HG02852 (cell line): ENCODE data around the gene RNF220.
"Not testable (repeated sequence)": the region's sequence is repeated elsewhere in the genome, so short reads cannot be mapped to it uniquely, and the experiment has no call there.

Source experiments
- ATAC-seq: cut with Tn5 transposase; IDR thresholded peaks from one replicate; pipeline ENCODE4 v1.9.1; 2021; ENCODE audit warnings: mild to moderate bottlenecking, moderate library complexity; ENCODE audit not compliant: unreplicated experiment

The RNF220 gene

DNA sequence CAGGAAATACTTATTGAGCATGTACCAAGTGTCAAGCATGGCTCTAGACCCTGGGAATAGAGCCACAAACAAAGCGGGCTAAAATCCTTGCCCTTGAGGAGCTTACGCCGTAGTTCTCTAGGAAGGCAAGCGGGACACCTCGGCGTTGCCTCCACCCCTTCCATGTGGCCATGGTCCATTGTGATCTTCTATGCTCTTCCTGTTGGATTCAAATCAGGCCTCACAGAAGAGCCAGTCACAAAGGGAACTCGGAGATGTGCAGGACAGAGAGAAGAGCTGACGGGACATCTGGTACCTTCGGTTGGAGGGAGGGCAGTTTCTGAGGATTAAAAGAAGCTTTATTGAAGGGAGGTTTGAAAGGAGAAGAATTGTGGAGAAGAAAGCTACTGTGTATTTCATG is 139.9 kb downstream of the RNF220 start:
- ATAC-seq, result no peak

DNA sequence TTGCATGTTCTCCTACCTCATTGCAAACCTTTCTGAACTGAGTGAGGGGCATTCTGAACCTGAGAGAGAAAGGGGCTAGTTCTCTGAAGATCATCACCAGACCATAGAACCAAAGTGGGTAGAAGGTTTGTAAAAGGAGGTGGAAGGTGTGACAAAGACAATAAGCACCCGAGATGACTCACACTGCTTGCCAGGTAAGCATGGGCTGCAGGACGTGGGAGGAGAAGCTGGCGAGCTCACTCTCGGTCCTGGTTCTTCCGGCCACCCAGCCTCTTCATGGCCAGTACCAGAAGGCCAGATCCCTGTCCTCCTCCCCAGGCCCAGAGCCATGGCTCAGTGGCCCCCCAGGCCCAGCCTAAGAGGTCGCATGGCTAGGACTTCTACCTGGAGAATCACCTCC is 140.9 kb downstream of the RNF220 start:
- ATAC-seq, result no peak

DNA sequence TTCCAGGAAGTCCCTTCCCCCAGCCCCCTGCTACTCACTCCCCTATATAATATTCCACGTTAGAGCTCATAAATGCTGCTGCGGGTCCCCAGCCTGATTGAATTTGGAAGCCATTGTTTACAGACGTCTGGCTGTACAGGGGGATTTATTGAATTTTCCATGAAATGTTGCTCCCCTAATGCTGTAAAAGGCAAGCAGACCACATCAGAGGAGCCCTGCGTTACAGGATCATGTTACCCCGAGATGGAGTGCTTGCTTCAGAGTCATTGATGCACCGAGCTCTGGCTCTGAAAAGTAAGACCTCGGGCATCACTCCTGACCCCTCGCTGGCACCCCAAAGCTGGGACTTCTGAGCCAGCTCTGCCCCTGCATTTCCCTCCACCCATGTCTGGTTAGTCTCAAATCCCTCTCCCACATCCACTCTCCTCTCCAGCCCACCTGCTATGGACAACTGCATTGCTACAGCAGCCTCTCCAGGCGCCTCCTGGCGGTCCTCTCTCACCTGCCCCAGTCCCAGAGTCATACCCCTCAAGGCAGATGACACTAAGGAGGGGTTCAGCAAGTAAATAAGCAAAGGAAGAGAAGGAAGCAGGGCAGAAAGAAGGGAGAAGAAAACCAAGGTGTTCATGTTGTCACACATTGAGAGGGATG is 141.5 kb downstream of the RNF220 start:
- no peak for ATAC-seq

DNA sequence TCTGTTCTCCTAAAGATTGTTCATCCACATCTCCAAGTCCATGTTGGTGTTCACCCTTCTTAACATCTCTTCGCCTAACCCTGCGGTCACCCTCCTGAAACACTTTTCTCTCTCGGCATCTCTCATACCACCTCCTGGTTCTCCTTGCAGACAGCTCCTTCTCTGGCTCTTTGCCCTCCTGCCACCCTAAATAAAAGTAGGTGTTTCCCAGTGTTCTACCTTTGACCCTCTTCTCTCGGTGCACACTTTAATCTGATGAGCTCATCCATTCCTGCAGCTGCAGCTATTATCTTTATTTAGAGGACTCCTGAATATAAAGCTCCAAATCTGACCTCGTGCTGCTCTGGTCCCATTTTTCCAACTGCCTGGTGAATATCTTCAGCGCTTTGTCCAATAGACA is 142.3 kb downstream of the RNF220 start:
- no peak for ATAC-seq

DNA sequence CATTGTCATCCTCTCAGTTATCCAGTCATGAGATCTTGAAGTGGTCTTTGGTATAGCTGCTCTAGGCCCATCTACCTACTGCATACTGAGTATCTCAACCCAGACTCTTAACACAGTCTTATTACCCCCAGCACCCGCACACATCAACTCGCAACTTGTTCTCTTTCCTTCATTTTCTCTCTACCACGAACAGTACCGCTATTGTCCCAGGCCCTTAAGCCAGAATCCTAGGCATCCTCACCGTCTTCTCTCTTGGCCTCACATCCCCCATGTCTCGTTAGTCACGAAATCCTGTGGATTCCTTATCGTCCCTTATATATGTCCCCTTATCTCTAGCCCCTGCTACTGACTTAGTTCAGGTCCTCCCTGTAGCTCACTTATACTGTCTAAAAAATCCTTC is 142.8 kb downstream of the RNF220 start:
- no peak for ATAC-seq

DNA sequence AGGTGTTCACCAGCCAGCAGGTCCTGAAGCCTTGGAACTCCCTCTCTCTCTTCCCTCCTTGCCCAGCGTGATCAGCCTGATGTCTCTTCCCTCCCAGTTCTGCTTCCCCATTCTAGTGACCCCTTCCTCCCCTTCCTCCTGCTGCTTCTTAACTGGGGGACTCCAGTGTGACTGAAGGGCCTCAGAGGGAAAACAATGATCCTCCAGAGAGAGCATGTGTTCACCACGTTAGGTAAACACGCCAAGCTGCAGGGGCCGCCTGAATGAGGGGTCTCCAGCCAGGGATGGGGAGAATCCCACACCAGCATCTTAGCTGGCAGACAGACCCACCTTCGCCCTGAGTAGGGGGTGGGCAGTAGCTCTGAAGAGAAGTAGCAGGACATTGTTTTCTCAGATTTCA is 144.5 kb downstream of the RNF220 start:
- ATAC-seq, result no peak

DNA sequence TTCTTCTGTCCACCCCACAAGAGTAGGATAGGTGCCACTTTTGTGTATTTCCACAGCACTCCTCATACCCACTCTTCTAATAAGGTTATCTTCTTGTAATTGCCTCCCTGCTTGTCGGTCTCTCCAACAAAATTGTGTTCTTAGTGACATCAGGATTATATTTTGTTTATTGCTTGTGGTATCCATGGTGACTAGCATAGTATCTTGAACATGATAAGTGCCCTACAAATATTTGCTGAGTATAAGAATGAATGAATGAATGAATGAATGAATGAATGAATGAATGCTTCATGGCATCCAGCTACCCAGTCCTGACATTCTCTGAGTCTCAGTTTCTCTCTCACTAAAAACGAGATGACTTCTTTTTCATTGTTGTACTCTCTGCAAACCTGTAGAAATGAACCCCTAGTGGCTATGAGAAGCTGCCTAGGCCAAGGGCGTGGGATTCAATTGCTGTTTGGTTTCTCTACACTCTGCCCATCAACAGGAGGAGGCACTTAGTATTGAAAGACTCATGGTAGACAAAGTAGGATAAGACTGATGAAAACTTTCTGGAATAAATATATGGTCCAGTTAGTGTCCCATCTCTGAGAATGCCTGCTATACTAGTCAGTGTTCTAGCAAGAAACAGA is 148.2 kb downstream of the RNF220 start:
- no peak for ATAC-seq

DNA sequence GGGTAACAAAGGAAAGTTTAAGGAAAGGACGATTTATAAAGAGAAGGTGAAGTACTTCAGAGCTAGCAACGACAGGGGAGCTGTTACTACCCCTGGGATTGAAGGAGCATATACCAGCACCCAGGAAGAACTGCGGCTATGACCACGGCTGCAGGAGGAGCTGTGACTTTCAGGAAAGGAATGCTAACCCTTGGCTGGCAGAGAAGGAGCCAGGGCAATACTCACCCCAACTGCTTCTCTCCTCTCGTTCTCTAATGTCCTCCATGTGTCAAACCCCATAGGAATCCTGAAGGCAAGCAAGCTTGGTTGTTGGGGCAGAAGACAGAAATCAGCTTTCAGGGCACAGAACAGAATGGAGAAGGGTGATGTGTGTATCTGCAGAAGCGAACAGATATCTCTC is 148.7 kb downstream of the RNF220 start:
- ATAC-seq, result no peak

DNA sequence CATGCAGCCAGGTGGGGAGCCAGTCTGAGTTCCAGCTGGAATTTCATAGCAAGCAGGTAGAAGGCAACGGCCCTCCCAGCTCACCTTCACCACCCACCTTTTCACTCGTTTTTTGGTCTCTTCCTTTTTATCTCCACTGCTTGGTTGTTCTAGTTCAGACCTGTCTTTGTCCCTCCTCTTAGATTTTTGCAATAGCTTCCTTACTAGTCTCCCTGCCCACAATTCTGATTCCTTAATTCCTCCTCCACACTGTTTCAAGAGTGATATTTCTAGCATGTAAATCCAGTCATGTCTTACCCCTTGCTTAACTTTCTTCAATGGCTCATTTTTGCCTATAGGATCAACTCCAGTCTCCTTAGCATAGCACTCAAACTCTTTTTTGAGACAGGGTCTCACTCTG is 149.7 kb downstream of the RNF220 start:
- ATAC-seq, result no peak

DNA sequence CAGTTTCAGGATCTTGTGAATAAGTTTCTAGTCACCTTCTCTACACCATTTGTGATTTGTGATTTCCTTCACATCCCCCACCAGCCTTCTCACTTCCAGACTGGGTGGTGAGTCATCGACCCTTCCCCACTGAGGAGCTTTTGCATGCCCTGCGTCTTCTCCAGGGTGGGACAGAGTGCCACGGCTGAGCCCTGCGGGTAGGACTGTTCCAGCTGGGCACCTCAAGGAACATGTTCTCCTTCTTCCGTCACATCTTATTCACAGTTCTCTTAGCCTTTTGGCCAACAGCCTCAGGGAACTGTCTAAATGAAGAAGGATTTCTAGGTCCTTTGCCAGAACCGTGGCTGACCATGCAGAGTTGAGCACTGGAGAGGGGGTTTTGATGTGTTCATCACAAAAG is 152.7 kb downstream of the RNF220 start:
- no peak for ATAC-seq

DNA sequence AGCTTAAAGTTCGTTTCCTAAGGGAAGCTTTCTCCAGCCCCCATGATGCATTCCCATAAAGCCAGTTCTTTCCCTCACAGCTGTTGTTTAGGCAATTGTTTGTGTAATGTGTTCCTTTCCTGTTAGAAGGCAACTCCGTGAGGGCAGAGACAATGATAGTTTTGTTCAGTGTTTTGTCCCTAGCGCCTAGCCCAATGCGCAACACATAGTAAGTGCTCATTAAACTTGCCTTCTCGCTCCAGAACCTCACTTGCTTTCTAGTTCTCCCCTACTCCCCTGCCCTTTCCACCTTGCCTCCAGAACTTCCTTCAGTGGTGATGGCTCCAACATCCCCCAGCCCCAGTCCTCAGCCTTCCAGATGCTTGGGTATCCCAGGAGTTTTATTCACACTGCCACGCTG is 153.8 kb downstream of the RNF220 start:
- ATAC-seq, result no peak

DNA sequence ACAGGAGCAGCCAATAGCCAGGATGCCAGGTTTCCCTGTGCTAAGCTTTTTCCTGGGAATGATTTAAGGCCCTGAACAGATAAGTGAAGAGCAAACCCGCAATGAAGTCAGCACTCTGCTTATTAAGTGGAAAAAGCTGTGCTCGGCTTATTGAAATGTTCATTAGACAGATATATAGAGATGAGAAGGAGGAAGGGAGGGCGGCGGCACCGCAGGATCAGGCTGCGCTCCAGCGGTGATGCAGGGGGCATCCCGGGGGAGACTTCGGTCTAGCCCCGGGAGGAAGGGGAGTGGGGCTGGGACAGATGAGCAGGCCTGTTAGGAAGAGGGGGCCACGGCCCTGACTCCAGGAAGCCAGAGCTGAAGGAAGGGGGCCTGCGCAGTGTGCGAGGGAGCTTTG is 154.3 kb downstream of the RNF220 start:
- no peak for ATAC-seq

DNA sequence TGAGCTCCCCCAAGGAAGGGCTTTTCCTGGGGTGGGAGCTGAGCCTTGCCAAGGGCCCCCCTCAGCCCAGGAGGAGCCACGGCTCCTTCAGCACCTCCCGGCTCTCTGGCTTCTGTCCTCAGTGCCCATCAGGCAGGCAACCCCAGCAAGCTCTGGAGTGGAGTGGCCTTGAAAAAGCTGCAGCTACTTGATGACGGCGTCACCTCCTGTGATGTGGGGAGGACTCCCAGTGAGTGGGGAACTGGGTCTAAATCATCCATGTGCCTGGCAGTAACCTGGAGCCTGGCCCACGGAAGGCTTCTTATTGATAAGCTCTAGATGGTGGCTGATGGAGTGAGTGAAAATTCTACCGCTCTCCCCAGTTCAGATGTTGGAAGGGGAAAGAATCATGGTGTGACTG is 154.9 kb downstream of the RNF220 start:
- no peak for ATAC-seq

DNA sequence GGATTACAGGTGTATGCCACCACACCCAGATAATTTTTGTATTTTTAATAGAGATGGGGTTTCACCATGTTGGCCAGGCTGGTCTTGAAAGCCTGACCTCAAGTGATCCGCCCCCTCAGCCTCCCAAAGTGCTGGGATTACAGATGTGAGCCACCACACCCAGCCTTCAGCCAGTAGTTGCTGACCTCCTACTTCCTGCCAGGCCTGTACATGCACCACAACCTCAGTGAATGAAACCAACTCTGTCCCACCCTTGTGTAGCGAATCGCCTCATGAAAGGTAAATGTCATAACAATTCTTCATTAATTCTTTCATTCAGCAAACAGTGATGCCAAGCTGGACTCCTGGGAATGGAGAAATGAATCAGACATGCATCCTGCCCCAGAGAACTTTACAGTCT is 155.6 kb downstream of the RNF220 start:
- ATAC-seq, result not testable (repeated sequence)

DNA sequence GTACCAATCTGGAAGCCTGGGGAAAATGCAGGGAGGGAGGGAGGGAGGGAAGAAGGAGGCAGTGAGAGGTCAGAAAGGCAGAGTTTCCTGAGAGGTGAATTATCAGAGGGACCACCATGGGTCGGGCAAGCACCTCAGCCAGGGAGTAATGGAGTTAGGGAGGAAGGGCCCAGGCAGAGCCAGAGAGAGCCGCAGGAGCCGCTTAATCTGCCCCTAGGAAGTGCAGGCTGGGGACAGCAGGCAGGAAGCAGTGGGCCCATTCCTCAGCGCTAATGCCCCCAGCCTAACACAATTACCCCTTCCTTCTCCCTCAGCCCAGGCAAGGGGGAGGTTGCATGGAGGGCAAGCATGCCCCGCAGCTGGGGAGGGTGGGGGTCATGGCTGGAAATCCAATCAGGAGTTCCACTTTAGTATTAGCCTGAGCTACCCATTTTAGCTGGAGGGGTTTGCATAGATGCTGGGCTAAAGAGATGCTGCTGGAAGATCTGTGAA is 160.2 kb downstream of the RNF220 start:
- ATAC-seq, result no peak

DNA sequence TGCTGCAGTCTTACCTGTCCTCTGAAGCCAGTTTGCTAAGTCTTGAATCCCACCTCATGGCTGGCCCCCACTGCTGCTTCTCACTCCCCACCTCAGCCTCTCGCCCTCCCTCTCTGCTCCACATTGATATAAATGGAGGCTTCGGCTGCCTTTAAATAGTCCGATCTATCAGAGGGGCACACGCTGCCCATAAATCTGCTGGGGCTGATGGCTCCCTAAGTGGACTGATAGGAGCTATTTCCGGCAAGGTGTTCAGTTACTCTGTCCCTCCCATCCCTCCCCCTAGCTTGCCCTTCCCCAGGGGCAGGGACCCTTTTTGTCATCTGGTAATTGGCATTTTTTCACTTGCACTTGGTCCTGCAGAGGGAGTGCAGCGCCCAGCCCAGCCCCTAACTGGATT is 160.8 kb downstream of the RNF220 start:
- ATAC-seq, result no peak

DNA sequence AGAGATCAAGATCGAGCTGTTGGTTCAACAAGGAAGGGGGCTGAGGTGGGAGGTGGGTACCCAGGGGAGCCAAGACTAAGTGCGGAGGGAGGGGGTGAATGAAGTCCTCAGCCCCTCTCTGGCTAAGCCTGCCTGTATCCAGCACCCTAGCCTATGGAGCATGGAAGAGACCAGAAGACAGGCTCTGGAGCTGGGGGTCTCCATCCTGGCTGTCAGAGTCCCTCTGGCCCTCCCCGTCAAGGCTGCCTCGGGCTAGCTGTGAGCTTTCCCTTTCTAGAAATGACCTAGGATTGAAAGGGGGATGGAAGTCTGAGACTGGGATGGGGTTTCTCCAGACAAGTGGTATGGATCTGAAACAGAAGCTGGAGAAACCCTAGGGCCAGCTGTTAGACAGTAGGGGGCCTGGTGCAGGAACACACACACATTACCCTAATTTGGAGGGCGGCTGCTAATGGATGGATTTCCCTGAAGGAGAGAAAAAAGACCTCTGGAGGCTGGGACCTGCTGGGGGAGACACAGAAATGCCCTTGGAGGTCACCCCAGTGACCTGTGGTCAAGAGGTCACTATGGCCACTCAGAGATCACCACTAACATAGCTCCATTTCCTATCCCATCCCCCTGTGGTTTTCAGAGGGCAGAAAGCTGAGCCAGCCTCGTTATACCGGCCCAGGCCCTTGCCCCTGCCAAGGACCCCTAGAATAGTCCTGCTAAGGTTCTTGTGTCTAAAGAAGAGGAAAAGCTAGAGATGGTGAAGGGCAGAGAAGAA is 161.4 kb downstream of the RNF220 start:
- no peak for ATAC-seq

DNA sequence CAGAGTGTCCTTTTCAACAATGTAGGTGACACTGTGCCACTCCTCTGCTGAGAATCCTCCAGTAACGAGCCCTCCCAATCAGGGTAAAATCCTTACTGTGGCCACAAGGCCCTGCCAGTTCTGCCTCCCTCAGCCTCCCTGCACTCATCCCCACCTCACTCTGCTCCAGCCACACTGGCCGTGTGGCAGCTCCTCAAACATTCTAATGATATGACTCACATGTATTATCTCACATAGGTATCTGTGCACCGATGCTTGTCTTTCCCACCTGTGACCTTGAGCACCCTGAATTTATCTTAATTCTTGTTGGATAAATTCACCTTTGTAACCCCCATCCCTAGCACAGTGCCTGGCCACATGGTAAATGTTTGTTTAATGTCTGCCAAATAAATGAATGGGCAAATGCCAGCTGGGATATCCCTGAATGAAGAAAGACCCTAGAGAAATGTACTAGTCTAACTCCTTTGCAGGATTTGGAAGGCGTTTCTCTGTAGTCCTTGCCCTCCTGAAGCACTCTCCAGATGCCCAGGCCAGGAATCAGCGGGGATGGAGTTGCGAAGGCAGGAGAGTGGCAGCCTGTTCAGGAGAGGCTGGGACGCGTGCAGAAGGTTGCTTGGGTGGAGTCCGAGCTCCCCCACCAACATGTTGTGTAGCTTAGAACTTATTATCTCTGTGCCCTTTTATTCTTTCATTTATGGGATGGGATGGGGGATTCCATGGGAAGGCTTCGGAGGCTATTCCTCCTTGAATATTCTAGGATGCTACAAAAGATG is 163.3 kb downstream of the RNF220 start:
- no peak for ATAC-seq

DNA sequence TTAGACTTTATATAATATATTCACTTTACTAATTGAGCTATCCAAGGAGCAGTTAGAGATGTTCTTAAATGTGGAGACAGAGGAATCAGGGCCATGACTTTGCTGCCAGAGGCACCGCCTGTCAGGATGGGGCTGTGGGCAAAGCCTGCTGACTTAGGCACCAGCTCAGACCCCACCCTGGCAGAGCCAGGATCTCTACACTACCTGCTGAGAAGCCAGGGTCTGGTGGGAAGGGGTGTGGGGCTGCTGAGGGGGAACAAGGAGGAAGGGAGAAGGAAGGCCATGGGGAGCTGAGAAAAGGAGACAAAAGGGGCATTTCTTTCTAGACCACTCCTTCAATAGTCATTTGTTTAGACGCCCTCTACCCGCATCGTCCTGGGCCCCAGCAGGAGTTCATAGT is 164.4 kb downstream of the RNF220 start:
- no peak for ATAC-seq

DNA sequence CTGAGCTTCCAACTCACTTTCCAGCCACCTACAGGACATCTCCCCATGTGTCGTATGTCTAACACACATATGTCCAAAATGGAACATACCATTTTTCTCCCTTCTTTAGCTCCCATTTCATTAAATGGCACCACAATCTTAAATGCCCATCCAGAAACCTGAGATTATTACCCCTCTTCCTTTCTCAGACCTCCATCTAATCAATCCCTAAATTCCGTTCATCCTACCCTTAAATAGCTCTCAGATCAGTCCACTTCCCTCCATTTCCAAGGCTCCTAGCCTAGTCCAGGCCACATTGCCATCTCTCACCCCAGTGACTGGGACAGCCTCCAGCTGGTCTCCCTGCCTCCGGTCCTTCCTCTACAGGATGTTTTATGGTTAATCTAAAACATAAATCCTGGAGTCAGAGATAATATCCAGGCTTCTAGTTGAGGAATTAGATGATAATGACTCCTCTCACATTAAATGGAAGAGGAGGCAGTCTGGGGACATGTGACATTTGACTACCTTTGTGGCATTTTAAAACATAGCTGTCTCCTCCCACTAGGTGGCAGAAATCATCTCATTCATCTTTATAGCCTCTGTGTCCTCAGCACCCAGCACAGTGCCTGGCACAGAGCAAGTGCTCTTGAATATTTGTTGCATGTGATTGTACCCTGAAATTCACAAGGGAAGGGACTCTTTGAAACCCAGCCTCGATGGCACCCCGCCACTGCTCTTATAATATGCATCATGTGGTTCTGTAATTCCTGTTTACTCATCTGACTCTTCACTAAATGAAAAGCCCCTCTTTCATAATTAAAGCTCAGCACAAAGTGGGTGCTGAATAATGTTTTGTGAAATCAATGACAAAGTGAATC is 166.9 kb downstream of the RNF220 start:
- ATAC-seq, result no peak

DNA sequence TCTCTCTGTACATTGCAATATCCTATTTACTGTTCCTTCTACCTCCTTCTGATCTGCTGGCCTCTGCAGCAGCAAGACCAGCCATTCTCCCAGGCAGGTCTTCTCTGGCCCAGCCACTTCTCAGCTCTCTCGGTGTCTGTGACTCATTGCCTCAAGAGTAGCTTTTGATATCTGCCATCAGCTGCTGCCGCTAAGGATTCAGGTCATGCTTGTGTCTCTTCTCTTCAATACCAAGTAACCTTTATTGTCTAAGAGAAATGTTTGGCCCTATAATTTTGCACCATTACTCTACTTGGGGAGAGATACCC is 167.5 kb downstream of the RNF220 start:
- no peak for ATAC-seq
